ENCODE measurements around the gene DHRS12. TPM values are rescaled to one million over a fixed set of nuclear protein-coding genes. Genes with fewer than 3 reads are reported as not detected.

The DHRS12 gene
- total RNA-seq, 1 experiment from 2014 or later, result 6.8 TPM

DNA sequence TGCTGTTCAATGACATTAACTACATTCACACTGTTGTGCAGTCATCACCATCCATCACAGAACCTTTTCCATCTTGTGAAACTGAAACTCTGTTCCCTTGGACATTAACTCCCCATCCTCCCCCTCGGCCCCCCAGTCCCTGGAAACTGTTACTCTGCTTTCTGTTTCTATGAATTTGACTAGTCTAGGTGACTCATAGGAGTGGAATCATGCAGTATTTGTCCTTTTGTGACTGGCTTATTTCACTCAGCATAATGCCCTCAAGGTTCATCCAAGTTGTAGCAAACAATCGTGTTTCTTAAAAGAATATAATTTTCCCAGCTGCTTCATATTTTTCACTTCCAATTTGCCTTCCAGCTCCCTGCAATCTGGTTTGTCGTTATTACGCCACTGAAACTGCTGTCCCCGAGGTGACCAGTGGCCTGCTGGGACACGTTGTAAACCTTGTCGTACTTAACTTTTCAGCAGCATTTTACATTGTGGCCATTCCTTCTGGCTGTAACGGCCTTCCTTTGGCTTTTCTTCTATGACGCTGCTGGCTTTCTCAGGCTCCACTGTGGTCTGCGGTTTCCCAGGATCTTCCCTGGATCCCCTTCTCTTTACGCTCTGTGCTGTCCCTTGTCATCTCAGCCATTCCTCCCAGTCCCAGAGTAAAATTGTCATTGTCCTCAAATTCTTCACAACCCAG, 74.0 kb downstream of the DHRS12 start:
- no TSS peak for BruUV-seq (replicated peaks)
- H3K4me1 Mint-ChIP-seq (ENCODE audit: insufficient read depth, unreplicated experiment), result peaks cover 23% of the 10 kb centered on the region
- no peak overlapping the region for H3K27ac Mint-ChIP-seq (ENCODE audit: low read depth, unreplicated experiment)
- peaks cover 15% of the 10 kb centered on the region for H3K36me3 Mint-ChIP-seq (ENCODE audit: insufficient read depth, unreplicated experiment)
- peak; percentile 75 for DNase-seq (ENCODE audit: unreplicated experiment)
- H3K27me3 Mint-ChIP-seq (ENCODE audit: insufficient read depth, unreplicated experiment), result no peaks in the 10 kb centered on the region
- TF ChIP-seq, protein P1, sequence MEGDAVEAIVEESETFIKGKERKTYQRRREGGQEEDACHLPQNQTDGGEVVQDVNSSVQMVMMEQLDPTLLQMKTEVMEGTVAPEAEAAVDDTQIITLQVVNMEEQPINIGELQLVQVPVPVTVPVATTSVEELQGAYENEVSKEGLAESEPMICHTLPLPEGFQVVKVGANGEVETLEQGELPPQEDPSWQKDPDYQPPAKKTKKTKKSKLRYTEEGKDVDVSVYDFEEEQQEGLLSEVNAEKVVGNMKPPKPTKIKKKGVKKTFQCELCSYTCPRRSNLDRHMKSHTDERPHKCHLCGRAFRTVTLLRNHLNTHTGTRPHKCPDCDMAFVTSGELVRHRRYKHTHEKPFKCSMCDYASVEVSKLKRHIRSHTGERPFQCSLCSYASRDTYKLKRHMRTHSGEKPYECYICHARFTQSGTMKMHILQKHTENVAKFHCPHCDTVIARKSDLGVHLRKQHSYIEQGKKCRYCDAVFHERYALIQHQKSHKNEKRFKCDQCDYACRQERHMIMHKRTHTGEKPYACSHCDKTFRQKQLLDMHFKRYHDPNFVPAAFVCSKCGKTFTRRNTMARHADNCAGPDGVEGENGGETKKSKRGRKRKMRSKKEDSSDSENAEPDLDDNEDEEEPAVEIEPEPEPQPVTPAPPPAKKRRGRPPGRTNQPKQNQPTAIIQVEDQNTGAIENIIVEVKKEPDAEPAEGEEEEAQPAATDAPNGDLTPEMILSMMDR (IDR thresholded peaks at IDR 0.05; ENCODE audit: unreplicated experiment), result no peak
- CTCF ChIA-PET, result interaction anchor here (0.6 to 1.6 kb wide), 8 partner anchors 11 to 1441 kb away, joined by 3 to 6 read pairs (median 3); no protein-coding TSS in a partner anchor
- H3K9me3 Mint-ChIP-seq (ENCODE audit: unreplicated experiment), result no peaks in the 10 kb centered on the region
- no peak overlapping the region for H3K4me3 Mint-ChIP-seq (ENCODE audit: unreplicated experiment)
- intact Hi-C loops (cut with micrococcal nuclease), result loop anchor here (2.0 to 5.0 kb wide), 5 partner anchors 85 to 293 kb away; partner anchors contain the start of genes INTS6 and WDFY2
- POLR2A ChIA-PET, result interaction anchor here (0.6 to 5.4 kb wide), 16 partner anchors 9 to 279 kb away, joined by 3 to 28 read pairs (median 3); partner anchors contain the start of gene INTS6

DNA sequence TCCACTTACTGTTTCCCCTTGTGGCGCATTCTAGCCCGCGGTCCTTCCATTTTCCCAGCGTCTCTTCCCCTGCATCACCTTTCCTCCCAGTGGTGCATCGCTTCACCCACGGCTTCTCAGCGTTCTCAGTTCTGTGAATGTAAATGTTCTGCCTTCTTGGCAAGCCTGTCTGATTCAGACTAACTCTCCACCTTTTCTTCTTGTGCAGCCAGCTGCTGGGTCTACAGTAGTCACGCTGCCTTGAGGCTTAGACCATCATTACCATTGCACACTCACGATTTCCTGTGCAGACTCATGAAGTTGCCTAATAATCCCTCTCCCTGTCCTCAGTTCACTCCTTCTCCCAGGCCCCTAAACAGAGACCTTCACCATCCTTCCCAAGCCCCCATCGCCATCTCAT, 75.0 kb downstream of the DHRS12 start:
- no peaks in the 10 kb centered on the region for H3K27me3 Mint-ChIP-seq (ENCODE audit: insufficient read depth, unreplicated experiment)
- H3K9me3 Mint-ChIP-seq (ENCODE audit: unreplicated experiment), result no peaks in the 10 kb centered on the region
- no TSS peak for BruUV-seq (replicated peaks)
- peaks cover 9% of the 10 kb centered on the region for H3K36me3 Mint-ChIP-seq (ENCODE audit: insufficient read depth, unreplicated experiment)
- no peak overlapping the region for H3K27ac Mint-ChIP-seq (ENCODE audit: low read depth, unreplicated experiment)
- TF ChIP-seq, protein P1 (IDR thresholded peaks at IDR 0.05; ENCODE audit: unreplicated experiment), result no peak
- CTCF ChIA-PET, result interaction anchor here (0.6 kb wide), 3 partner anchors 100 to 130 kb away, joined by 3 to 4 read pairs (median 3); no protein-coding TSS in a partner anchor
- DNase-seq (ENCODE audit: unreplicated experiment), result peak; percentile 89
- POLR2A ChIA-PET, result interaction anchor here (0.7 to 5.4 kb wide), 7 partner anchors 13 to 298 kb away, joined by 3 to 28 read pairs (median 3); partner anchors contain the start of gene INTS6
- no peak overlapping the region for H3K4me3 Mint-ChIP-seq (ENCODE audit: unreplicated experiment)
- intact Hi-C loops (cut with micrococcal nuclease), result loop anchor here (2.0 kb wide), 1 partner anchor 84 kb away; no protein-coding TSS in a partner anchor
- H3K4me1 Mint-ChIP-seq (ENCODE audit: insufficient read depth, unreplicated experiment), result peaks cover 23% of the 10 kb centered on the region

DNA sequence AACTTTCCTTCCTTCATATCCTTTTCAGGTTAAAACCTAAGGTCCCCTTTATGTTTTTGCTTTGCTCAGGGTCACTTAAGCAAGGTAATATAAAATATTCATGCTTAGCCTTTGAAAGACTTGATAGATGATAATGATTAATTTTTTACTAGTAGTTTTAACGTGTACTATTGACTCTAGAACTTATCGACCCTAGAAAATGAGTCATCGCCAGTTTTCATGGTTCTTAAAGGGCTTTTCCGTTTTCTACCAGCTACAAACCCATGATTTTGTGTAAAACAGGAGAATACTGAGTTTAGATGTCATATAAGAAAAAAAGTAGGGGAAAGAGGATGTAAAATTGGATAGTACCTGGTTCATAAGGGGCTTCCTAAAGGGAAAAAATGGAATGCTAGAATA, 75.7 kb downstream of the DHRS12 start:
- Mint-ChIP-seq H3K4me3 (ENCODE audit: unreplicated experiment) (no peak overlapping the region), H3K4me1 (ENCODE audit: insufficient read depth, unreplicated experiment) (peaks cover 16% of the 10 kb centered on the region), H3K36me3 (ENCODE audit: insufficient read depth, unreplicated experiment) (peaks cover 14% of the 10 kb centered on the region), H3K27me3 (ENCODE audit: insufficient read depth, unreplicated experiment) (no peaks in the 10 kb centered on the region), H3K9me3 (ENCODE audit: unreplicated experiment) (no peaks in the 10 kb centered on the region), H3K27ac (ENCODE audit: low read depth, unreplicated experiment) (no peak overlapping the region)
- ChIA-PET CTCF (interaction anchor here (0.6 to 0.9 kb wide), 2 partner anchors 69 to 172 kb away, joined by 3 to 5 read pairs; no protein-coding TSS in a partner anchor), POLR2A (interaction anchor here (0.6 to 0.9 kb wide), 3 partner anchors 9 to 699 kb away, joined by 3 read pairs; no protein-coding TSS in a partner anchor)
- DNase-seq (ENCODE audit: unreplicated experiment), result no peak
- TF ChIP-seq, protein P1 (IDR thresholded peaks at IDR 0.05; ENCODE audit: unreplicated experiment), result no peak
- BruUV-seq (replicated peaks), result TSS peak; percentile 4
- intact Hi-C loops (cut with micrococcal nuclease), result loop anchor here (2.0 kb wide), 1 partner anchor 83 kb away; no protein-coding TSS in a partner anchor

GRCh38 chr13:51727634-51728274, 76.2 kb downstream of the DHRS12 start:
- Mint-ChIP-seq H3K36me3 (ENCODE audit: insufficient read depth, unreplicated experiment) (peaks cover 10% of the 10 kb centered on the region), H3K27me3 (ENCODE audit: insufficient read depth, unreplicated experiment) (no peaks in the 10 kb centered on the region), H3K27ac (ENCODE audit: low read depth, unreplicated experiment) (no peak overlapping the region), H3K4me3 (ENCODE audit: unreplicated experiment) (no peak overlapping the region), H3K9me3 (ENCODE audit: unreplicated experiment) (no peaks in the 10 kb centered on the region), H3K4me1 (ENCODE audit: insufficient read depth, unreplicated experiment) (peaks cover 14% of the 10 kb centered on the region)
- intact Hi-C loops (cut with micrococcal nuclease), result loop anchor here (2.0 kb wide), 1 partner anchor 83 kb away; no protein-coding TSS in a partner anchor
- POLR2A ChIA-PET, result interaction anchor here (0.6 to 2.0 kb wide), 7 partner anchors 9 to 325 kb away, joined by 3 to 14 read pairs (median 5); partner anchors contain the start of gene INTS6
- TF ChIP-seq, protein P1 (IDR thresholded peaks at IDR 0.05; ENCODE audit: unreplicated experiment), result no peak
- CTCF ChIA-PET, result interaction anchor here (0.6 to 1.8 kb wide), 3 partner anchors 70 to 171 kb away, joined by 3 to 5 read pairs (median 5); no protein-coding TSS in a partner anchor
- BruUV-seq (replicated peaks), result no TSS peak
- no peak for DNase-seq (ENCODE audit: unreplicated experiment)

Measured in MCF 10A (cell line).